Hematopoietic multipotent progenitor cell treated with erythropoietin and hydrocortisone succinate and interleukin-3 and kit ligand, for 17 days (in vitro differentiated cells): ENCODE measurements around the gene SLC6A2.

Experiments used
- DNase-seq: peaks from one replicate; pipeline ENCODE4 v3.0.0-alpha.2; 2015; ENCODE audit warnings: low spot score

SLC6A2 gene

GRCh38 chr16:55672471-55672870 lies 16.7 kb downstream of the SLC6A2 start:
- no peak for DNase-seq

- no peak for DNase-seq
Observed at GRCh38 chr16:55678161-55678821, 22.5 kb downstream of the SLC6A2 start.

GRCh38 chr16:55682086-55682485 lies 26.3 kb downstream of the SLC6A2 start:
- no peak for DNase-seq

GRCh38 chr16:55685973-55686372 lies 30.2 kb downstream of the SLC6A2 start:
- DNase-seq, result no peak

GRCh38 chr16:55686671-55687070 lies 30.9 kb downstream of the SLC6A2 start:
- no peak for DNase-seq

- no peak for DNase-seq
Observed at GRCh38 chr16:55687802-55688201, 32.0 kb downstream of the SLC6A2 start.

GRCh38 chr16:55690841-55691240 lies 35.1 kb downstream of the SLC6A2 start:
- no peak for DNase-seq

- DNase-seq, result no peak
Observed at GRCh38 chr16:55691771-55692170, 36.0 kb downstream of the SLC6A2 start.

GRCh38 chr16:55695595-55695994 lies 39.8 kb downstream of the SLC6A2 start:
- DNase-seq, result no peak

GRCh38 chr16:55697867-55698266 lies 42.1 kb downstream of the SLC6A2 start:
- DNase-seq, result no peak

- DNase-seq, result no peak
Observed at GRCh38 chr16:55698331-55698730, 42.5 kb downstream of the SLC6A2 start.

GRCh38 chr16:55698946-55699345 lies 43.2 kb downstream of the SLC6A2 start:
- no peak for DNase-seq

GRCh38 chr16:55699616-55700015 lies 43.8 kb downstream of the SLC6A2 start:
- no peak for DNase-seq

- DNase-seq, result no peak
Observed at GRCh38 chr16:55700067-55700466, 44.3 kb downstream of the SLC6A2 start.

GRCh38 chr16:55700961-55701360 lies 45.2 kb downstream of the SLC6A2 start:
- no peak for DNase-seq

GRCh38 chr16:55701442-55702319 lies 45.9 kb downstream of the SLC6A2 start:
- peak; percentile 6 for DNase-seq

- DNase-seq, result no peak
Observed at GRCh38 chr16:55703003-55704001, 47.5 kb downstream of the SLC6A2 start.

- no peak for DNase-seq
Observed at GRCh38 chr16:55706739-55707384, 51.1 kb downstream of the SLC6A2 start.

- no peak for DNase-seq
Observed at GRCh38 chr16:55709801-55710200, 54.0 kb downstream of the SLC6A2 start.

- DNase-seq, result no peak
Observed at GRCh38 chr16:55710466-55710865, 54.7 kb downstream of the SLC6A2 start.
